Karpas-422 (cell line): ENCODE data around the gene SPATA31D4. TPM values are rescaled to one million over a fixed set of nuclear protein-coding genes. Genes with fewer than 3 reads are reported as not detected.
"Not testable (repeated sequence)": the region's sequence is repeated elsewhere in the genome, so short reads cannot be mapped to it uniquely, and the experiment has no call there.

Source experiments
- DNase-seq: peaks from one replicate; pipeline ENCODE4 v3.0.0-alpha.2; 2015
- H2AFZ ChIP-seq: fragments of 200-600 bp; sonication (generic); 2 replicates; pipeline ENCODE4 v1.6.1; 2014; ENCODE audit warnings: antibody characterized with exemption, low read length, mixed read lengths
- H3K27ac ChIP-seq: fragments of 200-600 bp; sonication (generic); 2 replicates; pipeline ENCODE4 v1.5.1; 2014; ENCODE audit warnings: mild to moderate bottlenecking, low read length, moderate library complexity
- H3K27me3 ChIP-seq: fragments of 200-600 bp; sonication (generic); 2 replicates; pipeline ENCODE4 v1.6.1; 2014; ENCODE audit warnings: low read length, mixed read lengths
- H3K36me3 ChIP-seq: fragments of 200-600 bp; sonication (generic); 2 replicates; pipeline ENCODE4 v1.6.1; 2014; ENCODE audit warnings: low read length, mixed read lengths; ENCODE audit not compliant: insufficient read depth
- H3K4me1 ChIP-seq: fragments of 200-600 bp; sonication (generic); 2 replicates; pipeline ENCODE4 v1.6.1; 2014; ENCODE audit warnings: mild to moderate bottlenecking, low read length, mixed read lengths
- H3K4me2 ChIP-seq: fragments of 200-600 bp; sonication (generic); 2 replicates; pipeline ENCODE4 v1.6.1; 2014; ENCODE audit warnings: low read length, low read depth, mild to moderate bottlenecking; ENCODE audit not compliant: poor library complexity, severe bottlenecking
- H3K4me3 ChIP-seq: fragments of 200-600 bp; sonication (generic); 2 replicates; pipeline ENCODE4 v1.5.1; 2014; ENCODE audit warnings: mild to moderate bottlenecking, antibody characterized with exemption, low read length, mixed read lengths
- H3K79me2 ChIP-seq: fragments of 200-600 bp; sonication (generic); 2 replicates; pipeline ENCODE4 v1.6.1; 2014; ENCODE audit warnings: mild to moderate bottlenecking, low read length, mixed read lengths
- H3K9ac ChIP-seq: fragments of 200-600 bp; sonication (generic); 2 replicates; pipeline ENCODE4 v1.6.0; 2014; ENCODE audit warnings: low read length
- H3K9me2 ChIP-seq: fragments of 200-600 bp; sonication (generic), shearing (Covaris generic); replicated peaks from 2 replicates; pipeline ENCODE4 v1.6.0; 2014; ENCODE audit warnings: mild to moderate bottlenecking, low read length, moderate library complexity; ENCODE audit not compliant: insufficient read depth
- H3K9me3 ChIP-seq: fragments of 300-700, 200-600 bp; sonication (generic); 2 replicates; pipeline ENCODE4 v1.6.1; 2014; ENCODE audit warnings: low read length, mixed read lengths
- H4K20me1 ChIP-seq: fragments of 200-600 bp; sonication (generic); 2 replicates; pipeline ENCODE4 v1.6.1; 2014; ENCODE audit warnings: mild to moderate bottlenecking, antibody characterized with exemption, low read length, low read depth; ENCODE audit not compliant: insufficient read depth
- total RNA-seq: library from RNA; depleted of rRNA; stranded (reverse); fragments of >200 nt; shearing (Covaris generic); gene quantifications from 2 replicates; pipeline ENCODE4 v1.2.3, GENCODE V29; 2014; ENCODE audit warnings: low replicate concordance

SPATA31D4 gene
- total RNA-seq, 1 experiment from 2014 or later, result not detected

GRCh38 chr9:81896070-81896469 is 32.2 kb upstream of the SPATA31D4 start:
- Histone ChIP-seq H3K4me1 (no peaks in the 10 kb centered on the region), H3K27me3 (no peaks in the 10 kb centered on the region), H3K79me2 (no peaks in the 10 kb centered on the region), H3K27ac (no peak overlapping the region), H4K20me1 (no peaks in the 10 kb centered on the region), H3K4me3 (no peak overlapping the region), H3K9me3 (peaks cover 16% of the 10 kb centered on the region), H3K36me3 (no peaks in the 10 kb centered on the region), H3K4me2 (no peak overlapping the region), H2AFZ (no peak overlapping the region), H3K9ac (no peak overlapping the region), H3K9me2 (no peaks in the 10 kb centered on the region)
- DNase-seq, result no peak

- Histone ChIP-seq H3K79me2 (no peaks in the 10 kb centered on the region), H3K9me2 (no peaks in the 10 kb centered on the region), H4K20me1 (no peaks in the 10 kb centered on the region)
Measured at GRCh38 chr9:81898851-81899250, 29.4 kb upstream of the SPATA31D4 start.

GRCh38 chr9:81902196-81902595 is 26.0 kb upstream of the SPATA31D4 start:
- Histone ChIP-seq H3K79me2 (no peaks in the 10 kb centered on the region), H3K4me2 (no peak overlapping the region)

More at GRCh38 chr9:81898851-81899250, 29.4 kb upstream of the SPATA31D4 start:
- Histone ChIP-seq H3K4me3 (no peak overlapping the region), H2AFZ (no peak overlapping the region), H3K27me3 (no peaks in the 10 kb centered on the region), H3K4me2 (no peak overlapping the region), H3K9ac (no peak overlapping the region), H3K4me1 (no peaks in the 10 kb centered on the region), H3K9me3 (peaks cover 14% of the 10 kb centered on the region), H3K27ac (no peak overlapping the region), H3K36me3 (no peaks in the 10 kb centered on the region)
- no peak for DNase-seq

GRCh38 chr9:81902626-81903025 is 25.6 kb upstream of the SPATA31D4 start:
- Histone ChIP-seq H3K9ac (no peak overlapping the region), H3K9me3 (0 out of 2 replicates have a peak, but pooled peaks cover under 1% of the 10 kb centered on the region), H3K27ac (no peak overlapping the region), H3K4me1 (no peaks in the 10 kb centered on the region), H3K4me2 (no peak overlapping the region), H3K9me2 (no peaks in the 10 kb centered on the region), H3K27me3 (no peaks in the 10 kb centered on the region), H3K79me2 (no peaks in the 10 kb centered on the region), H3K4me3 (no peak overlapping the region), H4K20me1 (no peaks in the 10 kb centered on the region), H2AFZ (no peak overlapping the region), H3K36me3 (no peaks in the 10 kb centered on the region)
- no peak for DNase-seq

More at GRCh38 chr9:81902196-81902595, 26.0 kb upstream of the SPATA31D4 start:
- no peak for DNase-seq
- Histone ChIP-seq H3K4me1 (no peaks in the 10 kb centered on the region), H3K27me3 (no peaks in the 10 kb centered on the region), H3K27ac (no peak overlapping the region), H3K9me3 (0 out of 2 replicates have a peak, but pooled peaks cover 4% of the 10 kb centered on the region), H3K4me3 (no peak overlapping the region), H3K9ac (no peak overlapping the region), H4K20me1 (no peaks in the 10 kb centered on the region), H3K36me3 (no peaks in the 10 kb centered on the region), H3K9me2 (no peaks in the 10 kb centered on the region), H2AFZ (no peak overlapping the region)

GRCh38 chr9:81906671-81907070 is 21.6 kb upstream of the SPATA31D4 start:
- no peaks in the 10 kb centered on the region for H3K4me1 ChIP-seq
- H3K36me3 ChIP-seq, result no peaks in the 10 kb centered on the region
- no peak overlapping the region for H3K9ac ChIP-seq
- no peak overlapping the region for H2AFZ ChIP-seq
- H4K20me1 ChIP-seq, result no peaks in the 10 kb centered on the region
- no peak for DNase-seq
- 0 out of 2 replicates have a peak, but pooled peaks cover 3% of the 10 kb centered on the region for H3K9me3 ChIP-seq
- no peaks in the 10 kb centered on the region for H3K27me3 ChIP-seq
- H3K27ac ChIP-seq, result no peak overlapping the region
- no peak overlapping the region for H3K4me2 ChIP-seq
- no peaks in the 10 kb centered on the region for H3K79me2 ChIP-seq
- H3K9me2 ChIP-seq, result no peaks in the 10 kb centered on the region
- H3K4me3 ChIP-seq, result no peak overlapping the region

GRCh38 chr9:81912135-81912534 is 16.1 kb upstream of the SPATA31D4 start:
- H2AFZ ChIP-seq, result no peak overlapping the region
- H3K9me3 ChIP-seq, result peaks cover 9% of the 10 kb centered on the region
- no peak for DNase-seq
- H3K27me3 ChIP-seq, result no peaks in the 10 kb centered on the region
- H3K27ac ChIP-seq, result no peak overlapping the region
- no peaks in the 10 kb centered on the region for H3K9me2 ChIP-seq
- H3K79me2 ChIP-seq, result no peaks in the 10 kb centered on the region
- no peak overlapping the region for H3K4me2 ChIP-seq
- no peaks in the 10 kb centered on the region for H4K20me1 ChIP-seq
- no peak overlapping the region for H3K9ac ChIP-seq
- H3K4me3 ChIP-seq, result no peak overlapping the region
- H3K4me1 ChIP-seq, result no peaks in the 10 kb centered on the region
- no peaks in the 10 kb centered on the region for H3K36me3 ChIP-seq

- Histone ChIP-seq H3K4me3 (no peak overlapping the region), H3K36me3 (no peaks in the 10 kb centered on the region), H3K9ac (no peak overlapping the region), H3K9me3 (peaks cover 9% of the 10 kb centered on the region), H3K4me2 (no peak overlapping the region), H2AFZ (no peak overlapping the region), H3K27ac (no peak overlapping the region), H3K79me2 (no peaks in the 10 kb centered on the region), H3K27me3 (no peaks in the 10 kb centered on the region), H3K4me1 (no peaks in the 10 kb centered on the region), H3K9me2 (no peaks in the 10 kb centered on the region), H4K20me1 (no peaks in the 10 kb centered on the region)
- no peak for DNase-seq
Measured at GRCh38 chr9:81915801-81916505, 12.3 kb upstream of the SPATA31D4 start.

- H3K9me2 ChIP-seq, DNase-seq: not testable (repeated sequence)
Measured at GRCh38 chr9:81918507-81918906, 9.7 kb upstream of the SPATA31D4 start.

More at GRCh38 chr9:81918507-81918906, 9.7 kb upstream of the SPATA31D4 start:
- not testable (repeated sequence) for H3K4me1 ChIP-seq, H3K9me3 ChIP-seq, H3K79me2 ChIP-seq, H3K4me2 ChIP-seq, H3K36me3 ChIP-seq, H3K27me3 ChIP-seq, H4K20me1 ChIP-seq, H3K27ac ChIP-seq, H3K4me3 ChIP-seq, H3K9ac ChIP-seq, H2AFZ ChIP-seq
